Adipose tissue (tissue), 3 donors: ENCODE measurements around the gene TAF10. TPM values are rescaled to one million over a fixed set of nuclear protein-coding genes. Genes with fewer than 3 reads are reported as not detected.

Source experiments
- H3K27ac ChIP-seq: one replicate; pipeline ENCODE4 v1.5.1; 2013; ENCODE audit warnings: low read depth, low read length
- WGBS, 3 donors: extraction: QIAGEN DNeasy Blood & Tissue Kit; methylation state at CpG; one replicate each; pipeline ENCODE4 v1.1.7; 2013; 5-methylcytosine and 5-hydroxymethylcytosine counted together
- polyA plus RNA-seq, 3 donors: library from polyadenylated mRNA; stranded (reverse); fragments of 200-250 nt; gene quantifications; one replicate each; pipeline ENCODE4 v1.2.3, GENCODE V29; 2013
- donor health status: healthy with polysubstance abuse.
- donor health status: Bipolar disorder and iron deficiency.
- donor health status: healthy.

The TAF10 gene
- polyA plus RNA-seq, 3 donors: 75.3 to 111 (median 106) TPM

DNA sequence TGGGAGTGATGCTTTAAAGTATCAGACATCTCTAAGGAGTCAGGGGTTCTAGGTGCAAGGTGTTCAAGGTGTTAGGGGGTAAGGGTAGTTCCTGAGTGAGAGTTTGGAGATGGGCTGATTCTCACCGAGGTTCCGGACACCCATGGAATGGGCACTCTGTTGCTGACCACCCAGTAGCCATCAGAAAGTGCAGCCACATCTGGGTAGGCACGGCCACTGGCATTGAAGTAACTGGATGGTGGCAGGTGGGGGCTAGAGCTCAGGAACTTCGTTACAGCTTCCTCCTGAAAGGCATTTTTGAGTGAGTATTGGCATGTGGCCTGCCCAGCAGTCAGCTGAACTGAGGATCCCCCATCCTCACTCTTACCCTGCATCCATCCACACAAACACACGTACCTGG is 3.0 kb upstream of the TAF10 start:
- WGBS, 3 donors: 96 to 97% (median 97%) methylated on average over 5 of the region's 5 CpGs
- no peak overlapping the region for H3K27ac ChIP-seq

DNA sequence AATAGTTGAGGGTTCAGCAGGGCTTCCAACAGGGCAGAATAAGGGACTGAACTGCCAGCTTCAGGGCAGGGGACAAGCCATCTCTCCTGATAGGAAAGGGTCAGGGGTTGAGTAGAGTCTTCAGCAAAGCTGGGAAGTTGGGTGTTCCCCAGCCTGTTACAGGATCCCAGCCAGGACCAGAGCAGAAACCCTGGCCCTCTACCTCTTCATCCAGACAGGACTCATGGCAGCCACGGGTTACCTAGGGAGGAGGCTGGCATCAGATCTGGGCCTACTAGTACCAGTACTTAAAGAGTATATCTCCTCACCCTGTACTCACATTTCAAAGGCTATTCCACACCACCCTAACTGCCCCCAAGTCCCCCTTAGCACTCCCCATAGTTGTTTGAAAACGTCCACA is 2.4 kb upstream of the TAF10 start:
- WGBS, 3 donors: 76 to 90% (median 89%) methylated on average over 2 of the region's 2 CpGs
- no peak overlapping the region for H3K27ac ChIP-seq

DNA sequence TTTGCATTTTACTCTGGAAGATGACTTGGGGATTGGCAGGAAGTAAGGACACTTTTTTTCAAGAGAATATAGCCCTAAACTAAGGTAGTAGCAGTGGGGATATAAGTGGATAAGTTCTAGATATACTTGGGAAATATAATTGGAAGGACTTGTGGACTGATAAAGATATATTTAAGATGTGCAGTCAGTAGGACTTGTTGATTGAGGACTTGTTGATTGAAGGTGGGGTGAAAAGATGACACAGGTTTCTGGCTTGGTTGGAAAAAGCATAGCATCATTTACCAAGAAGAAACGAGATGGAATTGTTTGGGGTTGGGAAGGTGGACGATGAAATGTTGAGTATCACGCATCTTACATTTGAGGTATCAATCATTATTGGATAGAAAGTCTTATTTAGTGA is 1.5 kb upstream of the TAF10 start:
- no peak overlapping the region for H3K27ac ChIP-seq
- 91 to 97% (median 97%) methylated on average over 3 of the region's 3 CpGs for WGBS, 3 donors

DNA sequence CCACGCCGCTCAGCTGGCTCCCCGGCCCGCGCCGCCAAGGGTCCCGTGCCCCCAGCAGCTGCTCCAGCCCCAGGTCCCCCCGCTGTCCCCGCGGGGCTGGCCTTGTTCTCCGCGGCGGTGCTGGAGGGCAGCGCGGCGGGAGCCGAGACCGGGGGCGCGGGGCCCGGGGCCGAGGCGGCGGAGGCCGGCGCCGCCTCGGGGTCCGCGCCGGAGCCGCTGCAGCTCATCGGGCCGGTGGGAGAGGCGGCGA is 128 bp downstream of the TAF10 start:
- WGBS, 3 donors: 1% methylated on average over 28 to 36 of the region's 36 CpGs

DNA sequence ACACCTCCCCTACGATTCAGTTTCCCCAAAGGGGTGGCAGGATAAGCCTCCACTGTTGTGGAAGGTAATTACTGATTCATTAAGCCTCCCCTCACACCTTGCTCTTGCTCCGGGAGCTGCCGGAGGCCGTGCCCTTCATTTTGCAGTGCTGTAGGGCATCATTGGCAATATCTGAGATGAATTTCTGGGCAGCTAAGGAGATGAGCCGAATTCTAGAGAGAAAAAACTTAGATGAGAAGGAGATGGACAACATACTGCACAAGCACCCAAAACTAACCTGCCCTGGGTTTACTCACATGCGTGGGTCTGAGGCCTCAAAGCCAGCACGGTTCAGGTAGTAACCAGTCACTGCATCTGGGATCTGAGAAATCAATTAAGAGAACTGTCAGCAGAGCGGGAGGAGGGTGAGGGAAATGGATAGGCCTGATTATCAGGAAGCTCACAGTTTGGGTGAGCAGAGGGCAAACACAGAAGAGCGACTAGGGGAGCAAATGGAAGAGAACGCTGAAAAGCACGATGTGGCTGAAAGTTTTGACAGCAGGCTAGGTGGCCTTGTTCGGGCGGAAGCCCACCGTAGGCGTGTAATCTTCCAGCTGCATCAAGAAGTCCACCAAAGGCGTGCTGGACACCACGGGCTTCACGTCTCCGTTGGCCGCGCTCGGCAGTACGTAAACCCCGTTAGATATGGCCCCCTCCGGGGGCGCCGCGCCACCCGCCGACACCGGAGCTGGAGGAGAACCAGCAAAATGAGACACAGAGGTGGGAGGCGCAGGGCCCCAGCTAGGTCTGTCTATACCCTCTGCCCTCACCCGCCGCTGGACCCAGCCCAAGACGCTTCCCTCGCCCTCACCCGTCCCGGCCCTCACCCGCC is 689 bp downstream of the TAF10 start:
- 12 to 14% (median 13%) methylated on average over 39 of the region's 39 CpGs for WGBS, 3 donors
- peak overlapping the region; percentile 3 for H3K27ac ChIP-seq

More for the DNA sequence above, 128 bp downstream of the TAF10 start:
- peak overlapping the region; percentile 3 for H3K27ac ChIP-seq

DNA sequence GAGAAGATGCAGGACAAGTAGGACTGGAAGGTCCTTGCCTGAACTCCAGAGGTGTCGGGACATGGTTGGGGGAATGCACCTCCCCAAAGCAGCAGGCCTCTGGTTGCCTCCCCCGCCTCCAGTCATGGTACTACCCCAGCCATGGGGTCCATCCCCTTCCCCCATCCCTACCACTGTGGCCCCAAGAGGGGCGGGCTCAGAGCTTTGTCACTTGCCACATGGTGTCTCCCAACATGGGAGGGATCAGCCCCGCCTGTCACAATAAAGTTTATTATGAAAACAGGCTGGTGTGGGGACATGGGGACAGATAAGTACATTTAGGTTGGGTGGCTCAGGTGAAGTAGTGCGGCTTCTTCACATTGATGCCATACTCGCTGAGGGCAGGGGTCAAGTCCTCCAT is 1.4 kb downstream of the TAF10 start:
- WGBS, 3 donors: 89 to 94% (median 91%) methylated on average over 6 of the region's 6 CpGs
- H3K27ac ChIP-seq: no peak overlapping the region

DNA sequence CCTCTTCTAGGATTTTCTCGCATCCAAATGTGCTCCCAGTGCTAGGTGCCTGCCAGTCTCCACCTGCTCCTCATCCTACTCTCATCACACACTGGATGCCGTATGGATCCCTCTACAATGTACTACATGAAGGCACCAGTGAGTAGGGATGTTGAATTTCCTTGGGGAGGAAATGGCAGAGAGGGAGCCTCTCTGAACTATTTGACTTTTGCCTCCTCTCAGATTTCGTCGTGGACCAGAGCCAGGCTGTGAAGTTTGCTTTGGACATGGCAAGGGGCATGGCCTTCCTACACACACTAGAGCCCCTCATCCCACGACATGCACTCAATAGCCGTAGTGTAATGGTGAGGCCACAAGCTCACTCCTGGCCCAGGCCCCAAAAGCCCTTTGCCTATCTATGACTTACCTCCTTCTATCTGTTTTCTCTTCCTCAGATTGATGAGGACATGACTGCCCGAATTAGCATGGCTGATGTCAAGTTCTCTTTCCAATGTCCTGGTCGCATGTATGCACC is 2.5 kb downstream of the TAF10 start:
- 73 to 89% (median 83%) methylated on average over 8 of the region's 8 CpGs for WGBS, 3 donors
- H3K27ac ChIP-seq: no peak overlapping the region

DNA sequence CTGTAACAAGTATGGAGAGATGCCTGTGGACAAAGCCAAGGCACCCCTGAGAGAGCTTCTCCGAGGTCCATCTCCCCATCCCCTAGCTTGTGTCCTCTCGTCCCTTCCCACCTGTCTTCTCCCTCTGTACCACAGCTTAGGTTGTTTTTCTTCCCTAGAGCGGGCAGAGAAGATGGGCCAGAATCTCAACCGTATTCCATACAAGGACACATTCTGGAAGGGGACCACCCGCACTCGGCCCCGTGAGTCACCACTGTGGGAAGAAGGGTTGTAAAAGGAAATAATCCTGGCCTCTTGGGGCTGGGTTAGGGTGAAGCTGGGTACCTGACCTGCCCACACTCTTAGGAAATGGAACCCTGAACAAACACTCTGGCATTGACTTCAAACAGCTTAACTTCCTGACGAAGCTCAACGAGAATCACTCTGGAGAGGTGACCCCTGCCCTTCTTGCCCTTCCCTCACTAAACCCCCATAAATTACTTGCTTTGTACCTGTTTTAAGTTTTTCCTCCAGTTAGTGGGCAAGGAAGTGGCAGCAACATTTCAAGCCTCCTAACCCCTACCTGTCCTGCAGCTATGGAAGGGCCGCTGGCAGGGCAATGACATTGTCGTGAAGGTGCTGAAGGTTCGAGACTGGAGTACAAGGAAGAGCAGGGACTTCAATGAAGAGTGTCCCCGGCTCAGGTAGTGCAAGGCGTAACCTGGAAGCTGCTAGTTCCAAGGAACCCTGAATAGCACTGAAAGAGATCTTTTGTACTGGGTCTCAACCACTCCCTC is 3.1 kb downstream of the TAF10 start:
- no peak overlapping the region for H3K27ac ChIP-seq
- 86 to 93% (median 90%) methylated on average over 14 of the region's 14 CpGs for WGBS, 3 donors

DNA sequence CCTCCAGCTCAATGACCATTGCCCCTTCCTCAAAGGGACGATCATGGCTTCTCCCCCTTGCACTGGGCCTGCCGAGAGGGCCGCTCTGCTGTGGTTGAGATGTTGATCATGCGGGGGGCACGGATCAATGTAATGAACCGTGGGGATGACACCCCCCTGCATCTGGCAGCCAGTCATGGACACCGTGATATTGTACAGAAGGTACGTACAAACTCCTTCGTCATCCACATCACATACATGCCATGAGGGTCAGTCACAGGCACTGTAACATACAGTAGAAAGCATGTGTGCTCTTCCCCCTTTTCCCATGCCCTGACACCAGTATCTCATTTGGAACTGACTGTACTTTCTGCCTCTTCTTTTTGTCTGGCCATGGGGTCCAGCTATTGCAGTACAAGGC is 4.0 kb downstream of the TAF10 start:
- WGBS, 3 donors: 88 to 90% (median 89%) methylated on average over 9 of the region's 9 CpGs

DNA sequence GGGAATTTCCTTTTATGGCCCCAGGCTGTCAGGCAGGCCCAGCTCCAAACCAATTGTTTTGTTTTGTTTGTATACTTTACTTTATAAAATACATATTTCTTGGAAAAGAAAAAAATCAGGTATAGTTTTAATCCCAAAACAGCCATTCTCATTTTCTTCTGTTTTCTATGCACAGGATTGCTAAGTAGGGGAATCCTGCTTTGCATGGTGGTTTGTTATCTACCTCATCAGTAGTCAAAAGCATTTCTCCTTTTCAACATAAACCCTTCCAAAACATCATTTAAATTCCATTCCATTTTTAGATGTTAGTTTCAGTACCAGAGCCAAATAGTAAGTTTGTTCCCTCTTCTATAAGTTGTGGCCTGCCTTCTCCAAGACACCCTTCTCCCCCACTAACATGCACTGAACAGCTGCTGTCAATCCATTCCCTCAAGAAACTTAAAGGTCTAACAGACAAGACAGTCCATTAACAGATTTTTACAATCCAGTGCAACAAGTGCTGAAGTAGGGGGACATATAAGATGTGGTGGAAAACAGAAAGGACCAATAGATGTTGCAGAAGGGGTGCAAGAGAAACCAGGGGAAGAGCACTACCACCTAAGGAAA is 4.7 kb downstream of the TAF10 start:
- H3K27ac ChIP-seq: no peak overlapping the region

More for the DNA sequence above, 4.0 kb downstream of the TAF10 start:
- no peak overlapping the region for H3K27ac ChIP-seq

DNA sequence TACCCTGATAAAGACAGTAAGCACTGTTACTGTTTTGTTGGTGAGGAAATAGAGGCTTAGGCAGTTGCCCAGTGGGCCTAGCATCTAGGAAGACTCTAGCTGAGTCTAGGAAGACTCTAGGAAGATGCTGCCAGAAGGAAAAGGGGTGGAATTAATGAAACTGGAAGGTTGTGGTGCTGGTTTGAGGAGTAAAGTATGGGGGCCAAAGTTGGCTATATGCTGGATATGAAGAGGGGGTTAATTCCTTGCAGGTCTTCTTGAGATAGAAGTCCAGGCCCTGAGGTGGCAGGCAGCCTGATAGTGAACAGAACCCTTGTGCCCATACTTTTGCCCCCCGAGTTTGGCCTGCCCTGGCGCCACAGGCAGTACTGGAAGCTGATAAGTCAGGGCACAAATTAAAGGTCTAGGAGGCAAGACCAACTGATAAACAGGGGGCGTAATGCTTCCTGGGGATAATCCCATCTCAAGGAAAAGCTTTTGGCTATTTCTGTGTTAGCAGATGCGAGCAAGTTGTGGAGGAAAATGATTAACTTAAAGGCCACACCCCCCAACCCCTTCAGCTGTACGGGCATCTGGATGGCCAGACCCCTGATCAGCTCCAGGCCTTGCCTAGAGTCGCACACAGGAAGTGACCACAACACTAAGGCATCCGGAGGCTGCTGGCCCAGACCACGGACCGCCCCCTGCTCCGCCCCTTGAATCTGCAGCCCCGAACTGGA is 5.4 kb downstream of the TAF10 start:
- 9 to 12% (median 12%) methylated on average over 11 of the region's 11 CpGs for WGBS, 3 donors
- peak overlapping the region; percentile 13 for H3K27ac ChIP-seq

DNA sequence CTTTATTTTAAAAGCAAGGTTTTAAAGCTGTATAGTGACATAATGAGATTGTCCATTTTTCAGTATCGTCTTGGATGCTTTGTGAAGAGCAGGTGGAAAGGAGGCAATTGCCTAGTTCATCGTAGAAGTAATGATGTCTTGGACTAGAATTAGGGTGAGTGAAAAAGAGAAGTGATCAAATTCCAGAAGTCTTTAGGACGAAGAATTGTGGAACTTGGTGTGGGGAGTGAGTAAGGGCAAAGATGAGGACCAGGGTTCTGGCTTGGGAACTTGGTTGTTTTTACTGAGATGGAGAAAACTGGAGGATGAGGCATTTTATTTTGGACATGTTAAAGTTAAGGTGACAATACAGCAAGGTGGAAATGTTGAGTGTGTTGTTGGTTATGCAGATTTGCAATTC is 7.2 kb downstream of the TAF10 start:
- H3K27ac ChIP-seq: no peak overlapping the region
- WGBS, 3 donors: 6 to 16% (median 13%) methylated on average over 3 of the region's 3 CpGs

DNA sequence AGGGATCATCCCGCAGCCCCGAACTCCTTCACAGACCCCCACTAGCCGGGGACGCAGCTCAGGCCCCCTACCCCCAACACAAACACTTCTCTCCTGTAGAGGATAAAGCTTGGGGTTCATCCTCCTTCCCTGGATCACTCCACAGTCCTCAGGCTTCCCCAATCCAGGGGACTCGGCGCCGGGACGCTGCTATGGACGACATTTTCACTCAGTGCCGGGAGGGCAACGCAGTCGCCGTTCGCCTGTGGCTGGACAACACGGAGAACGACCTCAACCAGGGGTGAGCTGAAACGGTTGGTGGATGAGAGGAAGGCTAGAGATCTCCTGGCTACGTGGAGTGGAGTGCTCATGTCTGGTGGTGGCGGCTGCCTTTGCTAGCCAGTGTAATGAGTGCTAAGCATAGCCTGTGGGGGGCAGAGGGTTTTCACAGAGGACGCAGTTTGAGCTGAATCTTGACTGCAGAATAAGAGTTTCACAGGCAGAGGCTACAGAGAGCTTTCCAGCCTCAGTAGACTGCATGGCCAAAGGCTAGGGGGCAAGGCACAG is 7.9 kb downstream of the TAF10 start:
- 0 to 1% (median 1%) methylated on average over 20 of the region's 20 CpGs for WGBS, 3 donors
- peak overlapping the region; percentile 48 for H3K27ac ChIP-seq

DNA sequence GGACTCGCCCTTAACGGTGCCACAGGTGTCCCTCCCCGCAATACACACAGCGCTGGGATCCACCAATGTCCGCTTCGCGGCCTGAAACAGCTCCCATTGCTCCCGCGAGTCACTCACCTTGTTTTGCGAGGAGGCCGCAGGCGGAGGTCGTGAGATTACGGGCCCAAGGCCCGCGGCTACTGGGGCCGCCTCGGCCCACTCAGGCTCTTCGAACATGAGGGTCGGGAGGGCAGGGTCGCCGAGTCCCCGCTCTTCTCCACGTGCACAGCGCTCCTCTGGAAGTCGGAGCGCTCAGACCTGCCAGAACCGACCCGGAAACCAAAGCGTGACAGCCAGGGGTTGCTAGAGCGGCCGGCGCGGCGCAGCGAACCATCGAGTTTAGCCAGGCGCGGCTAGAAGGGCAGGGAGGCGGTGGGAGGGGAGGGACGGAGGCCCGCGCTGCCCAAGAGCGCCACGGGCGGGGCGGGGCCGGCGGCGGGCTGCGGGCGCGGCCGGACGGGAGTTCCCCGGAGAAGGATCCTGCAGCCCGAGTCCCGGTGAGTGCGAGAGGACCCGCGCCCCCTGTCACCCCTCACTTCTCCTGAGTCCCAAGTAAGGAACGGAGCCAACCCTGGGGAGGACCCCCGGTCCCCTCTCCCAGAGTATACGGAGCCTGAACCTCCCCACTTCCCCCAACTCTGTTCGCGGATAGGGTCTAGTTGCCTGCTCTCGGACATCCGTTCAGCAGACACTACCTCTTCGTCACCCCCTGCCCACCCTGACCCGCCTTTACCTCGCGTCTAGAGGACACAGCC is 8.5 kb downstream of the TAF10 start, which contains the start of the genes ILK and RRP8:
ILK (plus strand) TSS at position 488 of the 794 bp plus-strand sequence. CDS start 498 bp downstream, outside the sequence.
RRP8 (minus strand) TSS at position 330 of the 794 bp plus-strand sequence; CDS start at position 216, 114 bp downstream.
- 1% methylated on average over 63 to 72 of the region's 72 CpGs for WGBS, 3 donors
- H3K27ac ChIP-seq: peak within 1 kb of the TSS; percentile 48

DNA sequence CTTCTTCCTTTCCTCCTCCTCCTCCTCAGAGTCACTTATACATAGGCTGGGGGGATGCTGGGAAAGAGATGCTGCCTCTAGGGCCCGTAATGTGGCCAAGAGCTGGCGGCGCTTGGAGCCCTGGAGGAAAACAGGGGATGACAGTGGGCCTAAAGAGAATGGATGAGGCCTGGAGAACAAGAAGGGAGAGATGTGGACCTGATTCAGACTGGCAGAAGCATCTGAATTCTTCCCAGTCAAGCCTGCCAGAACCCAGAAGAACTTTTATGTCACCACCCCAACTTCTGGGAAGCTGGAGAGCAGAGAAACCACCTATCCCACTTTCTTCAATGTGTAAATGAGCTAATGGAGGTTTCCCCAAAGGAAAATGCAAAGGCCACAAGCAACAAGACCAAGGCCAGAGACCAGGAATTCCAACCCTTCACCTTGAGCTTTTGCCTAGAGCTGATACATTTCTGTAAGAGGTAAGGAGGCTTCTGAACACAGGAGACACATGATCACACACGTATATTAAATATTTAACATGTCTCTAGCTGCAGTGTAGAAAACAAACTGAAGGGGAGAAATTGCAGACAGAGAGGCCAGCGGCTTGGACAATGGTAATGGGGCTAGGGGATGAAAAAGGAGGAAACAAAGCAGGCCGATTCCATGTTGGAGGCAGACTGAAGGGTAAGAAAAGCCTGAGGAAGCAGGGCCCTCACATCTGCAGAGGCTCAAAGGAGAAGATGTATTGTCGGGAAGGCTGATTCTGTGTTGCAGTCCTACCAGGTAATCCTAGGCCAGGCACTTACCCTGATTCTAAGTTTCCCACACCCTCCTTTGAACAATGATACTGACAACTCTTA is 9.7 kb downstream of the TAF10 start:
- H3K27ac ChIP-seq: no peak overlapping the region
- 49 to 54% (median 51%) methylated on average over 7 of the region's 7 CpGs for WGBS, 3 donors

DNA sequence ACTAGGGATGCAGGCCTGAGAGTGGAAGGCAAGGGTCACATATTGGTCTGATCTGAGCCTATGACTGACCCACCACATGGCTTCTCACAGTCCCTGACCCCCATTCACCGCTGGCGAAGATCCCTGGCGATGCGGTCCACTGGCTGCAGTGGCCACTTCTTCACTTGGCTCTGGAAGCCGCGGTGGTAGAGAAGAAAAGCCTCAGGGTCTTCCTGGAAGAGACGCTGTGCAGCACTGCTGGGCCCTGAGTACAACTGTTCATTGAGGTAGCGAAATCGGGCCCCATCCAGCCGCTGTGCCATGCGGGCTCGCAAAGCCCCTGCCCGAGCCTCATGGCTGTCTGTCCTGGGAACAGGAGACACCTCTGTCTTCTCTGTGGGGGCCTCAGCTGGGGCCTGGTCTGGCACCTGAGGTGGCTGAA is 11.0 kb downstream of the TAF10 start:
- 97 to 98% (median 98%) methylated on average over 13 of the region's 13 CpGs for WGBS, 3 donors
- H3K27ac ChIP-seq: no peak overlapping the region
